ENCODE data around the gene STAMBPL1. TPM values are rescaled to one million over a fixed set of nuclear protein-coding genes. Genes with fewer than 3 reads are reported as not detected.

STAMBPL1 gene
- total and polyA plus RNA-seq, 4 donors = 8.4 to 23.9 (median 10.3) TPM

GRCh38 chr10:88915781-88916180 is 35.7 kb downstream of the STAMBPL1 start:
- DNase-seq (ENCODE audit: low read depth in 4 of 6, low spot score in 6 of 6) = no peak
- Histone ChIP-seq H3K9me3 (ENCODE audit: control insufficient read depth, insufficient read depth, low read length) (no peaks in the 10 kb centered on the region), H3K4me3 (ENCODE audit: low read depth, low read length) (no peak overlapping the region), H3K27me3 (ENCODE audit: control insufficient read depth, insufficient read depth, low read length) (no peaks in the 10 kb centered on the region), H3K4me1 (ENCODE audit: control insufficient read depth, insufficient read depth, low read length) (no peaks in the 10 kb centered on the region), H3K27ac (ENCODE audit: low read depth, low read length) (no peak overlapping the region), H3K36me3 (ENCODE audit: control insufficient read depth, insufficient read depth, low read length) (no peaks in the 10 kb centered on the region)
- WGBS (ENCODE audit: insufficient coverage) = no CpG with 5 or more reads among the region's 2 CpGs

DNA sequence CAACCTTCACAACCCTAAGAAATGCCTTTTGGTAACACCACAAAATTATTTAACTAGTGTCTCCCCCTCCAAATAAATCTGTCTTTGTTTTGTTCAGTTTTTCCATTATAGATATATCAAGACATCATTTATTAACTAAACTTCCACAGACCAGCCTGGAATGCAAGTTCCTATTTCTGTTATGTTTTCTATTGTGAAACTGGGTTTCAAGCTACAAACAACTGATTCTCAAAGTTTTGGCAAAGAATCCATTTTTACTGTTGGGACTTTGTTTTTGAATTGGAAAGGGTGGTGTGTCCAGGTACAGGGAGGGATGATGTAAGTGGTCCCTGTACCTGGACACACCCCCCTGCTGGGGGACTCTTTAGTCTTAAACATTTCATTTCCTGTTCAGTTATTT is 36.2 kb downstream of the STAMBPL1 start:
- H3K4me1 ChIP-seq (ENCODE audit: control insufficient read depth, insufficient read depth, low read length) = no peaks in the 10 kb centered on the region
- no peaks in the 10 kb centered on the region for H3K27me3 ChIP-seq (ENCODE audit: control insufficient read depth, insufficient read depth, low read length)
- H3K9me3 ChIP-seq (ENCODE audit: control insufficient read depth, insufficient read depth, low read length) = no peaks in the 10 kb centered on the region
- H3K36me3 ChIP-seq (ENCODE audit: control insufficient read depth, insufficient read depth, low read length) = no peaks in the 10 kb centered on the region
- H3K4me3 ChIP-seq (ENCODE audit: low read depth, low read length) = no peak overlapping the region
- no peak for DNase-seq (ENCODE audit: low read depth in 4 of 6, low spot score in 6 of 6)
- H3K27ac ChIP-seq (ENCODE audit: low read depth, low read length) = no peak overlapping the region

DNA sequence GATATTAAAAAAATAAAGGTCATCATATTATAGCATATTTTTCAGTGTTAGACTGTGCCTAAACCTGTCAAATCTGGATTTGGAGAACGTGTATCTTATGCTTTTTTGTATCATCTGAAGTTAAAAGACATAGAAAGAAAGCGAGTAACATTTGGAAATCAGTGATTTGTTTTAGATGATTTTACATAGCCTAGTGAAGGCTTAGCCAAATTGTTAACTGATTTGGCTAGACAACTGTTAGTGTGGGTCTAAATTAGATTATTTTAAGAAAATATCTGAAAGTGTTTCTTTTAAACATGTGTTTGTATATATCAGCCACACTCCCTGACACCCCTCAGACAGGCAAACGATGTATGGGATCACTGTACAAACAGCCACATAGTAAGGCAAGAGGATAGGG is 36.9 kb downstream of the STAMBPL1 start:
- H3K36me3 ChIP-seq (ENCODE audit: control insufficient read depth, insufficient read depth, low read length) = no peaks in the 10 kb centered on the region
- no peak overlapping the region for H3K4me3 ChIP-seq (ENCODE audit: low read depth, low read length)
- no peak for DNase-seq (ENCODE audit: low read depth in 4 of 6, low spot score in 6 of 6)
- no peaks in the 10 kb centered on the region for H3K9me3 ChIP-seq (ENCODE audit: control insufficient read depth, insufficient read depth, low read length)
- WGBS (ENCODE audit: insufficient coverage) = 100% methylated on average over 2 of the region's 3 CpGs
- H3K27ac ChIP-seq (ENCODE audit: low read depth, low read length) = no peak overlapping the region
- no peaks in the 10 kb centered on the region for H3K27me3 ChIP-seq (ENCODE audit: control insufficient read depth, insufficient read depth, low read length)
- no peaks in the 10 kb centered on the region for H3K4me1 ChIP-seq (ENCODE audit: control insufficient read depth, insufficient read depth, low read length)

- Histone ChIP-seq H3K9me3 (ENCODE audit: control insufficient read depth, insufficient read depth, low read length) (no peaks in the 10 kb centered on the region), H3K27me3 (ENCODE audit: control insufficient read depth, insufficient read depth, low read length) (no peaks in the 10 kb centered on the region), H3K27ac (ENCODE audit: low read depth, low read length) (no peak overlapping the region), H3K4me3 (ENCODE audit: low read depth, low read length) (no peak overlapping the region), H3K36me3 (ENCODE audit: control insufficient read depth, insufficient read depth, low read length) (no peaks in the 10 kb centered on the region), H3K4me1 (ENCODE audit: control insufficient read depth, insufficient read depth, low read length) (no peaks in the 10 kb centered on the region)
- DNase-seq (ENCODE audit: low read depth in 4 of 6, low spot score in 6 of 6) = no peak
- WGBS (ENCODE audit: insufficient coverage) = no CpG with 5 or more reads among the region's 3 CpGs
Measured at GRCh38 chr10:88918191-88918905, 38.3 kb downstream of the STAMBPL1 start.

- Histone ChIP-seq H3K4me3 (ENCODE audit: low read depth, low read length) (no peak overlapping the region), H3K27ac (ENCODE audit: low read depth, low read length) (no peak overlapping the region), H3K9me3 (ENCODE audit: control insufficient read depth, insufficient read depth, low read length) (no peaks in the 10 kb centered on the region), H3K36me3 (ENCODE audit: control insufficient read depth, insufficient read depth, low read length) (no peaks in the 10 kb centered on the region), H3K27me3 (ENCODE audit: control insufficient read depth, insufficient read depth, low read length) (no peaks in the 10 kb centered on the region), H3K4me1 (ENCODE audit: control insufficient read depth, insufficient read depth, low read length) (no peaks in the 10 kb centered on the region)
- no peak for DNase-seq (ENCODE audit: low read depth in 4 of 6, low spot score in 6 of 6)
- WGBS (ENCODE audit: insufficient coverage) = no CpG with 5 or more reads among the region's 1 CpG
Measured at GRCh38 chr10:88919041-88919440, 39.0 kb downstream of the STAMBPL1 start.

DNA sequence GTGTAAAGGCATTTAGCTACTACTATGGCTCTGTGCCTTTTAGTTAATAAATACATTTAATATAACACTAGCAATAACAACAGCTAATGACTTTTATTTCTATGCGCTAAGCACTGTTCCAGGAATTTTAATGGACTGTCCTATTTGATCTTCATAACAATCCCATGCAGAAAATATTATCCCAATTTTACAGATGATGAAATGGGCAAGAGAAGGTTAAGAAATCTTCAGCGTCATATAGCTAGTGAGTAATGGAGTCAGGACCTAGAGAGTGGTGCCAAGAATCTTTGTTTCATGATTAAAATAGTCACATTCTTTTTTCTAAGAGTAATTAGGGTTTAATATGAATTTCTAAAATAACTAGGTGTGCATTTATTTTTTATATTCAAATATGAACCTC is 40.2 kb downstream of the STAMBPL1 start:
- Histone ChIP-seq H3K9me3 (ENCODE audit: control insufficient read depth, insufficient read depth, low read length) (no peaks in the 10 kb centered on the region), H3K27ac (ENCODE audit: low read depth, low read length) (no peak overlapping the region), H3K4me1 (ENCODE audit: control insufficient read depth, insufficient read depth, low read length) (no peaks in the 10 kb centered on the region), H3K4me3 (ENCODE audit: low read depth, low read length) (no peak overlapping the region), H3K36me3 (ENCODE audit: control insufficient read depth, insufficient read depth, low read length) (no peaks in the 10 kb centered on the region), H3K27me3 (ENCODE audit: control insufficient read depth, insufficient read depth, low read length) (no peaks in the 10 kb centered on the region)
- DNase-seq (ENCODE audit: low read depth in 4 of 6, low spot score in 6 of 6) = no peak
- no CpG with 5 or more reads among the region's 2 CpGs for WGBS (ENCODE audit: insufficient coverage)

- WGBS (ENCODE audit: insufficient coverage) = 83% methylated on average over 1 of the region's 3 CpGs
- Histone ChIP-seq H3K4me1 (ENCODE audit: control insufficient read depth, insufficient read depth, low read length) (no peaks in the 10 kb centered on the region), H3K27me3 (ENCODE audit: control insufficient read depth, insufficient read depth, low read length) (no peaks in the 10 kb centered on the region), H3K9me3 (ENCODE audit: control insufficient read depth, insufficient read depth, low read length) (no peaks in the 10 kb centered on the region), H3K36me3 (ENCODE audit: control insufficient read depth, insufficient read depth, low read length) (no peaks in the 10 kb centered on the region), H3K4me3 (ENCODE audit: low read depth, low read length) (no peak overlapping the region), H3K27ac (ENCODE audit: low read depth, low read length) (no peak overlapping the region)
- no peak for DNase-seq (ENCODE audit: low read depth in 4 of 6, low spot score in 6 of 6)
Measured at GRCh38 chr10:88920986-88921593, 41.0 kb downstream of the STAMBPL1 start.

GRCh38 chr10:88922041-88922440 is 42.0 kb downstream of the STAMBPL1 start:
- Histone ChIP-seq H3K9me3 (ENCODE audit: control insufficient read depth, insufficient read depth, low read length) (no peaks in the 10 kb centered on the region), H3K4me3 (ENCODE audit: low read depth, low read length) (no peak overlapping the region), H3K27me3 (ENCODE audit: control insufficient read depth, insufficient read depth, low read length) (no peaks in the 10 kb centered on the region), H3K36me3 (ENCODE audit: control insufficient read depth, insufficient read depth, low read length) (no peaks in the 10 kb centered on the region), H3K27ac (ENCODE audit: low read depth, low read length) (no peak overlapping the region), H3K4me1 (ENCODE audit: control insufficient read depth, insufficient read depth, low read length) (no peaks in the 10 kb centered on the region)
- WGBS (ENCODE audit: insufficient coverage) = 67% methylated on average over 2 of the region's 2 CpGs
- DNase-seq (ENCODE audit: low read depth in 4 of 6, low spot score in 6 of 6) = no peak

DNA sequence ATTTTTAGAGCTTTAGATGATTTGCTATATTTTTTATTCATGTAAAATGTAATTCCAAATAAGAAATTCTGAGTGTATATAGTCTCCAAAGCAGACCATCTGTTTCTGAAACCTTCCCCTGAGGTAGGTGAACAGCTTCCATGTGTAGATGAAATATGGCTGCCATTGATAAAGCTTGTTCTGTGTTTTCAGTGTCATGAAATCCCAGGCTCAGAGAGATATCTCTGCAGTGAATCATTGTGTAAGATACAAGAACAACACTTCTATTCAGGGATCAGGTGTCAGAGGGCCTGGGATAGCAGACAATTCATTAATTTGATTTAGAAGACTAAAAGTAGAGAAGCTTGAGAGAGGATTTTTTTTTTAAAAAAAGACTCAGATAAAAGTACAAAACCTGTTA is 43.5 kb downstream of the STAMBPL1 start:
- Histone ChIP-seq H3K36me3 (ENCODE audit: control insufficient read depth, insufficient read depth, low read length) (no peaks in the 10 kb centered on the region), H3K27me3 (ENCODE audit: control insufficient read depth, insufficient read depth, low read length) (no peaks in the 10 kb centered on the region), H3K9me3 (ENCODE audit: control insufficient read depth, insufficient read depth, low read length) (no peaks in the 10 kb centered on the region), H3K4me1 (ENCODE audit: control insufficient read depth, insufficient read depth, low read length) (no peaks in the 10 kb centered on the region), H3K27ac (ENCODE audit: low read depth, low read length) (no peak overlapping the region), H3K4me3 (ENCODE audit: low read depth, low read length) (no peak overlapping the region)
- peak in 1 of 6 donors; percentile 15 for DNase-seq (ENCODE audit: low read depth in 4 of 6, low spot score in 6 of 6)

Measured in spinal cord (tissue), 10 donors.